Stimulated activated CD4-positive, alpha-beta T cell treated with anti-CD3 and anti-CD28 coated beads, TNF-alpha, amount 100 ng/mL, for 4 hours (primary cell): ENCODE results near the gene RBMS1.
"Not testable (repeated sequence)": the region's sequence is repeated elsewhere in the genome, so short reads cannot be mapped to it uniquely, and the experiment has no call there.

Experiments used
- DNase-seq, 3 experiments: peaks; one replicate each; pipeline ENCODE4 v3.0.0-alpha.2; 2020; ENCODE audit warnings: low read depth in 3 of 3

The RBMS1 gene

GRCh38 chr2:160434254-160434948 is 59.2 kb downstream of the RBMS1 start:
- DNase-seq, result no peak

GRCh38 chr2:160433466-160434140 is 60.0 kb downstream of the RBMS1 start:
- no peak for DNase-seq

- DNase-seq, result no peak
These were observed 61.0 kb downstream of the RBMS1 start for GRCh38 chr2:160432633-160433032.

GRCh38 chr2:160431441-160431840 is 62.2 kb downstream of the RBMS1 start:
- no peak for DNase-seq

GRCh38 chr2:160430001-160430344 is 63.6 kb downstream of the RBMS1 start:
- DNase-seq, result no peak

GRCh38 chr2:160429248-160430000 is 64.2 kb downstream of the RBMS1 start:
- DNase-seq, result no peak

GRCh38 chr2:160428405-160428763 is 65.2 kb downstream of the RBMS1 start:
- DNase-seq, result no peak

- DNase-seq, result peak in 2 of 3 experiments; percentile 14 to 50
These were observed 65.8 kb downstream of the RBMS1 start for GRCh38 chr2:160427629-160428404.

- no peak for DNase-seq
These were observed 67.0 kb downstream of the RBMS1 start for GRCh38 chr2:160426604-160427003.

GRCh38 chr2:160425434-160426151 is 68.0 kb downstream of the RBMS1 start:
- DNase-seq, result no peak

GRCh38 chr2:160423126-160423525 is 70.5 kb downstream of the RBMS1 start:
- no peak for DNase-seq

GRCh38 chr2:160421646-160422501 is 71.7 kb downstream of the RBMS1 start:
- not testable (repeated sequence) for DNase-seq

GRCh38 chr2:160420711-160421110 is 72.9 kb downstream of the RBMS1 start:
- DNase-seq, result no peak

- DNase-seq, result no peak
These were observed 73.7 kb downstream of the RBMS1 start for GRCh38 chr2:160419776-160420505.

GRCh38 chr2:160418853-160419252 is 74.8 kb downstream of the RBMS1 start:
- DNase-seq, result no peak

GRCh38 chr2:160418398-160418765 is 75.2 kb downstream of the RBMS1 start:
- DNase-seq, result no peak

GRCh38 chr2:160417745-160418397 is 75.7 kb downstream of the RBMS1 start:
- DNase-seq, result no peak

- no peak for DNase-seq
These were observed 77.6 kb downstream of the RBMS1 start for GRCh38 chr2:160415991-160416390.

- no peak for DNase-seq
These were observed 81.7 kb downstream of the RBMS1 start for GRCh38 chr2:160411955-160412354.
